HTR-8/SVneo (cell line): Measurements from ENCODE around the gene CFL2.
"Not testable (repeated sequence)": the region's sequence is repeated elsewhere in the genome, so short reads cannot be mapped to it uniquely, and the experiment has no call there.

Experiments
- DNase-seq: peaks from one replicate; pipeline ENCODE4 v3.0.0; 2011; ENCODE audit warnings: low spot score, mixed read lengths; ENCODE audit not compliant: insufficient read length
- FAIRE-seq: peaks from 2 replicates; lab custom pipeline; 2011; peaks lifted over from hg19 to GRCh38; lab: Jason Lieb, UNC

CFL2 gene

DNA sequence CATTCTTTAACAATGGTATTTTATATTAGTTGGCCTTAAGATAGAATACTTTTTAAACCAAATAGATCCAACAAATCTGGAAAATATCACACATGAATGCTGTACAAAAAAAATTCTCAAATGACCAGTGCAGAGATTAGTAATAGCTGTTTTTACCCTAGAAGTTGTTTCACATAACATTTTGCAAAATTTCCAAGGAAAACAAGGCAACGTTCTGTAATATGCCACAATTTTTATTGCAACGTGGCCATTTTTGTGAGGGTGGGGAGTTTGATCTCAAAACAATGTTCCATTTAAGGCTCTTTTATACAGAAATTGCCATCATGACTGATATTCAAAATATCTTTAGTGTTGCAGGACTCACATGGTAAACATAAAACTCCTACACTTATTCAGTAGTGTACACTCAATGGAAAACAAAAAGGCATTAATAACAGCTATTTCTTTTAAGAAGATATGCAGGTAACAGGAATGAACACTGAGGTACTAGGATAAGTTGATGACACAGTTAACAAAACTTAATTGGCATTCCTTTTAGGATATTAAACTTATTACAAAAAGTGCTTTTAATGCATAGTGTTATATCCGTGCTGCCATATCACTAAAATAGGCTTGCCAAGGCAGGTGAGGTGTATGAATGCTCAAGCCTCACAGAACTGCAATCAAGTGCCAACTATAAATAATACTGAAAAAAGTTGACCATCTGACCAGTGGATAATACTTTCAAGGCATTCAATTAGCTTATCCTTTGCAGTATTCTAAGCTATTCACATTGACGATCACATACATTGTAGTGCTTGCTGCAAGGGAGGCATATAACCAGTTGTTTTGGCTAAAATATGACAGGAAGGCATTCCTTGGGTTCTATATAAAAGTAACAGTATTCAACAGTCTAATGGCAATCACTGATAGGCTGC is 2.3 kb downstream of the CFL2 start:
- no peak for DNase-seq
- FAIRE-seq = no peak

DNA sequence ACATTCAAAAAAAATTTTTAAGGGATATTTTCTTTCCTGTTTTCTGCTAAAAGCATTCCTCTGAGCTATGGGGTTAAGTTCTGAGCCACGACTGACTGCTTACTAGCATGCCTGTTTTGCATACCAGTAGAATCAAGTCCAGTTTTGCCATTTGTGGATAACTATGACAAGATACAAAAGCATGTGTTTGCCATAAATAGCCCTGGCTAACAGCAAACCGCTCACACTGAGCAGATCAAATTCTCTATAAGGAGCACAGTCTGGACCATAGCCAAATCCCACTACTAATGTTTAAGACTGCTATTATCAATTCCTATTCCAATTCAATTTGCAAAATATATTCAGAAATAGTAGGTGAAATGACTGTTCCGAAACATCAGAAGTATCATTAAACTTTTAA is 3.2 kb downstream of the CFL2 start:
- DNase-seq (peak; percentile 66), FAIRE-seq (peak; percentile 69)

DNA sequence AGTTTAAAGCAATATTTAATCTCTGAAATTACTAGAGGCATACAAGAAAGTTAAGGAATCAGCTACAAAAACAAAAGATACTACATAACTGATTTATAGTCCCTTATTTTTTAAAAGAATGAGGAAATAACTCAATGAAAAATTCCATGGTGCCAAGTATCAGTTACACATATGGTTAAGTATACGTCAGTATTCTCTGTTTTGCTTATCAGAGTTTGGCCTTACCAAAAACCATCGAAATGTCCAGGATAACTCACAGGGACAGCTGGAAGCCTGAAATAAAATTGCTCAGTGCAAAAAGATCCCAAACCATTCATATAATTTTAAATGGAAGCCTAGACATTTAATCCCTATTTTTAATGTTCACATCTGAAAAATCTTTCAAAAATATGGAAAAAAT is 3.6 kb downstream of the CFL2 start:
- DNase-seq (no peak), FAIRE-seq (no peak)

DNA sequence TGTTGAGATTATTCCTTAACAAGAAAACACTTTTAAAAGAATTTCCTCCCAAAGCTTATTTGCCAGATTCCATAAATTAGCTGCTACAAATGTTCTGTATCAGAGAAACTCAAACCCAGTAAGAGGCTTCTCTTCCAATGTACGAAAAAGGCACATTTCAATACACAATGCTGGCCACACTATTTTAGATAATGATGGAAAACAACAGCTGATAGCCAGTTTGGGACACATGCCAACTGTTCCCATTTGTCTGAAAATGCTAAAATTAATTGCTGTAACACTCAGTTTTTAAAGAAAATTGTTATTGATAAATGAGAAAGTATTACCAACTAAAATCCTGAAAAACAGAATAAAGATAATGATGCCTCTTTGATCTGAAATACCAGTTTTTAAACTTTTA is 4.4 kb downstream of the CFL2 start:
- FAIRE-seq = no peak
- no peak for DNase-seq

GRCh38 chr14:34707722-34708121 is 6.7 kb downstream of the CFL2 start:
- no peak for FAIRE-seq
- DNase-seq = no peak

DNA sequence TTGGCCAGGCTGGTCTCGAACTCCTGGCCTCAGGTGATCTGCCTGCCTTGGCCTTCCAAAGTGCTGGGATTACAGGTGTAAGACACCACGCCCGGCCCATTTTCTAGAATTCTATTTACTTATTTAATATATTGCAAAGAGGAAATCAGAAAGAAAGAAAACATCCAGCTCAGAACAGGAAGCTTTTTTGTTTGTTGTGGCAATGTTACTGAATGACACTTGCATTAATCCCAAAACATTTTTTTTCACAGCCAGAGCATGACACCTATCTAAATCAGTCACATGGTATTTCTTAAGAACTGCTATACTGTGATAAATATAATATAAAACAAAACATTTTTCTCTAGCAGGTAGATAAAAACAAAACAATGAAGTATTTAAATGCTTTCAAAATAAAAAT is 12.6 kb downstream of the CFL2 start:
- DNase-seq (no peak), FAIRE-seq (no peak)

DNA sequence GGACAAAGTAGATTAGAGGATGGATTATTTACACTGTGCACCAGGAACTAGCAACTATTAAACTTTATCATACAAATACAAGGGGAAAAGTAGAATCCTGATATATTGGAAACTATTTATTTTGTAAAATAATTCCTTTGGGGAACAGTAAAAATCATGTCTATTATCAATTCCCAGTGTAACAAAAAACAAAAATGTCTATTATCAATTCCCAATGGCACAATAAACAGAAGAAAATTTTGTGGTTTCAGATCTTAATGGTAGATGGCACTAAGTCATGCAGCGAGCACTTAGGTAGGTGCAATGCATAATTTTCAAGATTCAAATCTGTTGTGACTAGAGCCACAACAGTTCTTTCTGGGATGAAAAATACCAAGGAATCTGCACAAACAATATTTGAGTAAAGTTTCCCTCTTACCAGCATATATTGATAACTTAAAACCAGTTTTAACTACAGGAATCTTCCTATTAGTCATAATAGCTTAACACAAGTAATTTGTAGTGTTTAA is 13.7 kb downstream of the CFL2 start:
- FAIRE-seq = no peak

DNA sequence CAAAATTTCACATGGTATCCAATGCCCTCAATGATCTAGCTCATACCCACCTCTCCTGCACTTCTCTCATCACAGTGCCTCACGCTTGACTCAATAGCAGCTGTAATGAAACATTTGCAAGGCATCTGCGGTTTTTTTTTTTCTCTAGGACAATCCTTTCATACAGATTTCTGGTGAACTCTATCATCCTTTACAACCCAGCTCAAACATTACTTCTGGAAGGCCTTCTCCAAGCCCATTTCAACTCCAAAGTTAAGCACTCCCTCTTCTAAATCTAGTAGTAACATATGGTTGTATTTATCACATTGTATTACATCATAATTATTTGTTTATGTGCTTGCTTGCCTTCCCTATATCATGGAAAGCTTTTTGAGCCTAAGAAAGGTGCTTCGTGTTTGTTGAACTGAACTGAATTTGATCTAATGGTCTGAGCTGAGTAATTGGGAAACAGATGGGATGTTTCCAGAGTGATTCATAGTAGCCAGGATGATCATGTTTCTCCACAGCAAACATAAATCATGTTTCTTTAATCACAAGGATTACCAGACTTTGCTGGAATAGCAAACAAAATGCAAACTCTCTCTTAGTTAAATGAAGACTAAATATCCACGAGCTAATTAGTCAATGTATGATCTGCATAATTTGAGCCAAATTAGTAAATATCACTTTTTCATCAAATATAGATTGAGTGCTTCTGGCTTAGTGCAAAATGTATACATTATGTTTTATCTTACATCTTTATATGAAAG is 14.3 kb downstream of the CFL2 start:
- FAIRE-seq = peak; percentile 72
- DNase-seq = peak; percentile 82

More for the DNA sequence above, 13.7 kb downstream of the CFL2 start:
- DNase-seq = no peak

- not testable (repeated sequence) for DNase-seq, FAIRE-seq
These were observed 20.2 kb downstream of the CFL2 start for GRCh38 chr14:34694216-34694615.

GRCh38 chr14:34693228-34693939 is 21.0 kb downstream of the CFL2 start:
- no peak for DNase-seq
- no peak for FAIRE-seq

DNA sequence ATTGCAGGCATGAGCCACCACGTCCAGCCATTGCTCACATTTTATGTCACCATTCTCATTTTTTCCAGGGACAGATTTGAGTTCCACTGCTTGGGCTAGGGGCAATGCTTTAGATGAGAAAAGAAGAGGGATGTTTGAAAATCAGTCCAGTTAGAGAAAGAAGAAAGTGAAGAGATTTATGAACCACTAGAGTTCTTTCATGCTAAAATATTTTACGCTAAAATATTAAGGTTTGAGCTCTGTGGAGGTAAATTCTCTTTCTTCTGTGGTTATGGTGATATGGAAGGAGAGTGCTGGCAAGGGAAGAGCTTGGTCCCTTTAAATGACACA is 21.5 kb downstream of the CFL2 start:
- DNase-seq (no peak), FAIRE-seq (no peak)

GRCh38 chr14:34692348-34692747 is 22.0 kb downstream of the CFL2 start:
- FAIRE-seq = no peak
- DNase-seq = no peak

GRCh38 chr14:34691206-34691605 is 23.2 kb downstream of the CFL2 start:
- no peak for FAIRE-seq

GRCh38 chr14:34688470-34689206 is 25.8 kb downstream of the CFL2 start:
- FAIRE-seq (no peak), DNase-seq (no peak)

More at GRCh38 chr14:34691206-34691605, 23.2 kb downstream of the CFL2 start:
- DNase-seq = no peak

DNA sequence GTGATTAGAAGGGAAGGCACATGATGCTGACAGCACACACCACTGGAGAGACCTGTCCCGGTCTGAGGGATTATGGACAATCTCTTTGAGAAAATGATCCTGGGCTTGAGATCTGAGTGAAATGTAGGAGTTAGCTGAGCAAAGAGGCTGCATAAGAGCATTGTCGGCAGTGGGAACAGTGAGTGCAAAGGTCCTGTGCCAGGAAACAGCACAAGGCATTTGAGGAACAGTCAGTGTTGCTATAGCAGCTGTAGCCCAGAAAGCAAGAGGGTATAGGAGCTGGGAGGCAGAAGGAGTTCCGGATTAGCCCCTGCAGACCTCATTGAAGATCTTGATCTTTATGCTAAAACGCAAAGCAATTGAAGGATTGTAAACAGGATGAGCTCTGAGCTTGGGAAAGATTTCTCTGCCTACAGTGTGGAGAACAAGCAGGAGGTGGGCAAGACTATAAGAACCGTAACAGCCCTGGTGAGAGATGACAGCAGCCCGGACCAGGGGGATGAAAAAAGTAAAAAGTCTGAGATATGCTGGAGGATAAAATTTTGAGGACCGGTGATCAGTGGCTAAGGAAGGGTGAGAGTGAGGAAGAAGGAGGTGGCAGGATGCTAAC is 28.5 kb downstream of the CFL2 start:
- no peak for DNase-seq
- no peak for FAIRE-seq

- DNase-seq = no peak
- no peak for FAIRE-seq
These were observed 29.8 kb downstream of the CFL2 start for GRCh38 chr14:34684578-34684977.

GRCh38 chr14:34682787-34683321 is 31.5 kb downstream of the CFL2 start:
- no peak for DNase-seq
- FAIRE-seq = no peak

DNA sequence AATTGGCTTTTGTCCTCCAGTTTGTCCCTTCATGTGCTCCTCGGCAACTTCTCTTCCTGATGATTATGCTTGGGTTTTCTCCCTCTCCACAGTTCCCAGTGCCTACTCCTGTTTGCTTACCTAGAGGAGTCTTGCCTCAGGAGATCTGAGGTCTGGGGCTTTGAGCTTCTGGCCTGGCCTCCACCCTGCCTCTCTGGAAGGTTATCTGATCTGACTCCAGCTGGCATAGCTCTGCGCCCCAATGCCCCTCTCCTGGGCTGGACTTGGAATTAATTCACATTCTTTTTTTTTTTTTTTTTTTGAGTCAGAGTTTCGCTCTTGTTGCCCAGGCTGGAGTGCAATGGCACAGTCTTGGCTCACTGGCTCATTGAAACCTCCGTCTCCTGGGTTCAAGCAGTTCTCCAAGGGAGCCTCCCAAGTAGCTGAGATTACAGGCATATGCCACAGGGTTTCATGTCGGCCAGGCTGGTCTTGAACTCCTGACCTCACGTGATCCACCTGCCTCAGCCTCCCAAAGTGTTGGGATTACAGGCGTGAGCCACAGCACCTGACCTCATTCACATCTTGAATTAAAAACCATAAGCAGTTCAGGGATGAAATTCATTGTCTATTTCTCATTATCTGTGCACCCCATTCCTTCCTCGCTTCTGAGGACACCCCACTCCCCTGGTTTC is 33.5 kb downstream of the CFL2 start:
- no peak for FAIRE-seq
- no peak for DNase-seq

DNA sequence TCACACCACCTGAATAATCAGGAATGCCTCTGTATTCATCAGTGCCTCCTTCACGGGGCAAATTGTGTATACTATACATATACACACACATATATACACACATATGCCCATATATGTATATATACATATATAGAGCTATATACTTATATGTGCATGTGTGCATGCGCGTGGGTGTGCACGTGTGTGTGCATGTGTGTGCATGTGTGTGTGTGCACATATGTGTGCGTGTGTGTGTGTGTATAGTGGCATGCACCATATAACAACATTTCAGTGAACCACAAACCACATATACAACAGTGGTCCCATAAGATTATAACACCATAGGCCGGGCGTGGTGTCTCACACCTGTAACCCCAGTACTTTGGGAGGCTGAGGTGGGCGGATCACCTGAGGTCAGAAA is 35.7 kb downstream of the CFL2 start:
- FAIRE-seq (no peak), DNase-seq (no peak)
